ENCODE results near the gene RNF145. TPM values are rescaled to one million over a fixed set of nuclear protein-coding genes. Genes with fewer than 3 reads are reported as not detected.
"Not testable (repeated sequence)": the region's sequence is repeated elsewhere in the genome, so short reads cannot be mapped to it uniquely, and the experiment has no call there.

Gene RNF145
- total RNA-seq, 1 experiment from 2014 or later = 193 TPM

DNA sequence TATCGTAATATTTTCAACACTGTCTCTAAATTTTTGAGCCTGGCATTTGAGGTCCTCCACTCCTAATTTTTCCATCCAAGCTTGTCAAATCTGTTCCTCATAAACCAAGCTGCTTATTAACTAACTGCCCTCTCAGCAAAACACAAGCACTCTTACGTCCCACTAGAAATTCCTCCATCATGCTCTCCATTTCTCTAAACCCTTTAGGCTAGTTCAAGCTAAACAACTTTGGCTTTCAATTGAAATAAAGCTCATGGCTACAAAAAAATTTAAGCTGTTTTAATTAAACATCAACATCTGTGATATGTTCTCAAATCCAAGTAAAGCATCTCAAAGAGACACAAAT, 45.7 kb downstream of the RNF145 start:
- Mint-ChIP-seq H3K27ac (ENCODE audit: unreplicated experiment) (peak overlapping the region; percentile 48), H3K4me1 (ENCODE audit: low read depth, unreplicated experiment) (peaks cover 10% of the 10 kb centered on the region), H3K36me3 (ENCODE audit: insufficient read depth, unreplicated experiment) (peaks cover 39% of the 10 kb centered on the region), H3K9me3 (ENCODE audit: low read depth, unreplicated experiment) (no peaks in the 10 kb centered on the region), H3K4me3 (ENCODE audit: low read depth, unreplicated experiment) (no peak overlapping the region), H3K27me3 (ENCODE audit: unreplicated experiment) (no peaks in the 10 kb centered on the region)
- TF ChIP-seq, protein P1, sequence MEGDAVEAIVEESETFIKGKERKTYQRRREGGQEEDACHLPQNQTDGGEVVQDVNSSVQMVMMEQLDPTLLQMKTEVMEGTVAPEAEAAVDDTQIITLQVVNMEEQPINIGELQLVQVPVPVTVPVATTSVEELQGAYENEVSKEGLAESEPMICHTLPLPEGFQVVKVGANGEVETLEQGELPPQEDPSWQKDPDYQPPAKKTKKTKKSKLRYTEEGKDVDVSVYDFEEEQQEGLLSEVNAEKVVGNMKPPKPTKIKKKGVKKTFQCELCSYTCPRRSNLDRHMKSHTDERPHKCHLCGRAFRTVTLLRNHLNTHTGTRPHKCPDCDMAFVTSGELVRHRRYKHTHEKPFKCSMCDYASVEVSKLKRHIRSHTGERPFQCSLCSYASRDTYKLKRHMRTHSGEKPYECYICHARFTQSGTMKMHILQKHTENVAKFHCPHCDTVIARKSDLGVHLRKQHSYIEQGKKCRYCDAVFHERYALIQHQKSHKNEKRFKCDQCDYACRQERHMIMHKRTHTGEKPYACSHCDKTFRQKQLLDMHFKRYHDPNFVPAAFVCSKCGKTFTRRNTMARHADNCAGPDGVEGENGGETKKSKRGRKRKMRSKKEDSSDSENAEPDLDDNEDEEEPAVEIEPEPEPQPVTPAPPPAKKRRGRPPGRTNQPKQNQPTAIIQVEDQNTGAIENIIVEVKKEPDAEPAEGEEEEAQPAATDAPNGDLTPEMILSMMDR (IDR thresholded peaks at IDR 0.05; ENCODE audit: unreplicated experiment) = no peak
- CTCF ChIA-PET = interaction anchor here (1.4 kb wide), 1 partner anchor 12 kb away, joined by 3 read pairs; no protein-coding TSS in a partner anchor
- no TSS peak for BruUV-seq (replicated peaks)
- intact Hi-C loops (cut with micrococcal nuclease; ENCODE audit: unreplicated experiment) = no loop called here
- DNase-seq = no peak

DNA sequence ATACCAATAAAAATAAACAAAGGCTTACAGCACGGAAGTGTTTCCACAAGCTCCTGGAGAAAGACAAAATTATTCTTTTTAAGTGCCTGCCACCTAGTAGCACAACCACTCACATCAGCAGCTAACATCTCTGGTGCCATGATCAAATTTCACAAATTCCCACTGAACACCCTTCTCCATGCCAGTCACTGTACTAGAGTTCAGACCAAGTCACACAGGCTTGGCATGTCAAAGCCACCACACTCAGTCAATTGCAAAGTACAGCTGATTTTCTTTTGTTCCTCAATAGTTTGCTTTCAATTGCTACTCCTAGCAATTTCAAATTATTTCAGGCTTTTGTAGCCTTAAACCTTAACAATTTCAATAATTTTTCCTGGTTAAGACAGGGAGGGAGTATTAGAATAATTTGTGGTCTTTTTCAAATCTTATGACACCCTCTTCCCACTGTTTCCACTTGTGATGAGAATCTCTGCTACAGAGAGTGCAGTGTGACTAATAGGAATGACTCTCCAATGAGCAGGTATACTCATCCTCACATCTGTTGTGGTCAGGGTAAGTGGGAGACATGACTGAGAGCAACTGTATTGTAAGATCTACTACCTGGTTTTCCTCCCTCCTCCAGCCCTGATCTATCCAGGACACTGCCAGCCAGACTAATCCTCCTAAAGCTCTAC, 46.2 kb downstream of the RNF145 start:
- TF ChIP-seq, protein P1 (IDR thresholded peaks at IDR 0.05; ENCODE audit: unreplicated experiment) = no peak
- CTCF ChIA-PET = interaction anchor here (1.4 kb wide), 1 partner anchor 12 kb away, joined by 3 read pairs; no protein-coding TSS in a partner anchor
- Mint-ChIP-seq H3K4me3 (ENCODE audit: low read depth, unreplicated experiment) (no peak overlapping the region), H3K27me3 (ENCODE audit: unreplicated experiment) (no peaks in the 10 kb centered on the region), H3K4me1 (ENCODE audit: low read depth, unreplicated experiment) (peaks cover 15% of the 10 kb centered on the region), H3K9me3 (ENCODE audit: low read depth, unreplicated experiment) (no peaks in the 10 kb centered on the region), H3K27ac (ENCODE audit: unreplicated experiment) (peak overlapping the region; percentile 48), H3K36me3 (ENCODE audit: insufficient read depth, unreplicated experiment) (peaks cover 44% of the 10 kb centered on the region)
- intact Hi-C loops (cut with micrococcal nuclease; ENCODE audit: unreplicated experiment) = no loop called here
- no peak for DNase-seq
- no TSS peak for BruUV-seq (replicated peaks)

DNA sequence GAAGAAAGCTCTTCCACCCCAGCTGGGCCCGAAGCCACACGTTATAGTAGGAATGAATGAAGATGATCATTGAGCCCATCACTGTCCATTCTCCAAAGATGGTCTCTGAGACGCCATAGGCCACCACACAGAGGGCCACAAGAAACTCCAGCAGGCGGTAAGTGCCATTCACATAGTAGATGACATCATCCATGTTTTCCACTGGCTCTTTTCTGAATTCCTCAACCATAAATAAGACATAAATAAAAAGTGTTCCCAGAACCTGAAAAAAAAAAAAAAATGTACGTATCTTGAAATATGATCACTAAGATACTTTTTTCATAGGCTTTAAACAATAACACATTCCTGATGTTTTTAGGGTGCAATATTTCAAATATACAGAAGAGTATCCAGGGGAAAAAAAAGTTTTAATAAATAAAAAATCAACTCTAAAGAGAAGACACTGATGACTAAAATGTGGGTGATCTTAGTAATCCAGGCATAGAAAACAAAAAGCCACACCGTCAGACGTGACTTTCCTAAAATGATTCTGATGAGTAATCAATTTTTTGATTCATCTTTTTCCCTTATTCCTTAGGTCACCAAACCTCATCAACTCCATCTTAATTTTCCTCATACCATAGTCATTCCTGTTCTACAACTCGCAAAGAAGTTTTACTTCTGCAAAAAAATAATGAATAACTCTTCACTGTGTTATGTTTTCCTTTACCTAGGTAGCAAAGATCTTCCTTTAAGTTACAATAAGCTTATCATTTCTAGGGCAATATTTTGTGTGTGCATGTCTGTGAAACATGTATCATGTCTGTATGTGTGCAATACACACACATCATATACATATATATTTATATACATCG, 47.8 kb downstream of the RNF145 start:
- intact Hi-C loops (cut with micrococcal nuclease; ENCODE audit: unreplicated experiment) = no loop called here
- Mint-ChIP-seq H3K27me3 (ENCODE audit: unreplicated experiment) (no peaks in the 10 kb centered on the region), H3K4me1 (ENCODE audit: low read depth, unreplicated experiment) (peaks cover 18% of the 10 kb centered on the region), H3K36me3 (ENCODE audit: insufficient read depth, unreplicated experiment) (peaks cover 52% of the 10 kb centered on the region), H3K27ac (ENCODE audit: unreplicated experiment) (no peak overlapping the region), H3K9me3 (ENCODE audit: low read depth, unreplicated experiment) (no peaks in the 10 kb centered on the region), H3K4me3 (ENCODE audit: low read depth, unreplicated experiment) (no peak overlapping the region)
- DNase-seq = no peak
- CTCF ChIA-PET = interaction anchor here (0.6 to 0.7 kb wide), 2 partner anchors 54 to 884 kb away, joined by 3 read pairs; no protein-coding TSS in a partner anchor
- TF ChIP-seq, protein P1 (IDR thresholded peaks at IDR 0.05; ENCODE audit: unreplicated experiment) = no peak
- BruUV-seq (replicated peaks) = no TSS peak

DNA sequence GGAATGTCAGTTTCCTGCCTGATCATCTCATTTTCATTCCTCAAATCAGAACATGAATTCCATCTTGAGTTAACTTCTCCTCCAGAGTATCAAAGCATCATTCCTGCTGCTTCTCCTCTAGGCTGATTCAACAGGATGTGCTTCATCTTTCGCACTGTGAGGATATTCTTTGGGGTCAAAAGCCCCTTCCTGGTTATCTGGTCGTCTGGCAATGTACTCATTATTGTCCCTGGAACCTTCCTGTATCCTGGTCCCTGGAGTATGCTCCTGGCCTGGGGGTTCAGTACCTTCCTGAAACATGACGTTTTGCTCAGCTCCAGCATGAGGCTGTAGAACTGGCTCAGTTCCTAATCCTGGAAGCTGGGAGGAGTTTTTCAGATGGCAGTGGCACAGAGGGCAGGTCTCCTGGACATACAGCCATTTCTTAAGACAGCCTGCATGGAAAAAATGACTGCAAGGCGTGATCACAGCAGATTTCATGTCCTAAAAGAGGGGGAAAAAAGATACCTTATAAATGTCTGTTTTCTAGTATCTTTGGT, 50.7 kb downstream of the RNF145 start:
- not testable (repeated sequence) for H3K4me3 Mint-ChIP-seq (ENCODE audit: low read depth, unreplicated experiment); H3K9me3 Mint-ChIP-seq (ENCODE audit: low read depth, unreplicated experiment); DNase-seq; H3K27me3 Mint-ChIP-seq (ENCODE audit: unreplicated experiment); BruUV-seq (replicated peaks)
- Mint-ChIP-seq H3K4me1 (ENCODE audit: low read depth, unreplicated experiment) (peaks cover 13% of the 10 kb centered on the region), H3K36me3 (ENCODE audit: insufficient read depth, unreplicated experiment) (peaks cover 53% of the 10 kb centered on the region), H3K27ac (ENCODE audit: unreplicated experiment) (peak overlapping the region; percentile 87)
- CTCF ChIA-PET = interaction anchor here (0.7 kb wide), 1 partner anchor 14 kb away, joined by 4 read pairs; no protein-coding TSS in a partner anchor
- intact Hi-C loops (cut with micrococcal nuclease; ENCODE audit: unreplicated experiment) = loop anchor here (5.0 to 10.0 kb wide), 2 partner anchors 249 to 826 kb away; no protein-coding TSS in a partner anchor

All from Calu3 (cell line).